Mucosa of descending colon (tissue), 3 donors: Measurements from ENCODE around the gene CACNB3. TPM values are rescaled to one million over a fixed set of nuclear protein-coding genes. Genes with fewer than 3 reads are reported as not detected.

Experiments
- ATAC-seq: fragments of 200-7000 bp; cut with Tn5 transposase; one replicate; pipeline ENCODE4 v1.9.1; 2020; ENCODE audit warnings: mild to moderate bottlenecking, moderate library complexity
- DNase-seq, 3 donors: peaks; one replicate each; pipeline ENCODE4 v3.0.0-alpha.2; 2020
- H3K36me3 ChIP-seq: fragments of 200-600 bp; one replicate; pipeline ENCODE4 v1.8.0; 2021; ENCODE audit warnings: low read depth, mild to moderate bottlenecking
- H3K4me1 ChIP-seq: fragments of 200-600 bp; one replicate; pipeline ENCODE4 v1.8.0; 2021; ENCODE audit warnings: low read depth, mild to moderate bottlenecking
- H3K4me3 ChIP-seq: fragments of 200-600 bp; one replicate; pipeline ENCODE4 v1.8.0; 2021; ENCODE audit warnings: mild to moderate bottlenecking
- H3K9me3 ChIP-seq: fragments of 200-600 bp; one replicate; pipeline ENCODE4 v1.8.0; 2021; ENCODE audit warnings: mild to moderate bottlenecking
- intact Hi-C, 2 donors: fragments of 100-400 bp; cut with DNase I in 1 of 2; cut with micrococcal nuclease in 1 of 2; formaldehyde crosslinking; loops; one replicate each; pipeline versions ENCODE4 v1.11.0 to v1.11.1; 2022; cut with DNase I, micrococcal nuclease
- total RNA-seq, 3 donors: library from RNA; stranded (reverse); fragmentation: NEBNext Ultra II Directional in 2 of 3; extraction: Animal tissue kit (Norgen Biotek cat#: 25700) in 2 of 3; gene quantifications; one replicate each; pipeline versions ENCODE4 v1.2.1 to v1.2.4, GENCODE V29; 2021 to 2023
- TF ChIP-seq, protein P1 (sequence below): fragments of 200-600 bp; IDR thresholded peaks from one replicate; pipeline ENCODE4 v1.8.0; 2022; ENCODE audit warnings: antibody characterized with exemption, mild to moderate bottlenecking
- donor health status: DM: no; HTN: no; CAD: no; lungs with moderate emphysema.
- donor health status: DM: no; HTN: no; CAD: no.
- donor health status: DM: no; HTN: yes; CAD: no.

The CACNB3 gene
- total RNA-seq, 3 donors from 2014 or later = 31.8 to 49.4 (median 45.1) TPM

DNA sequence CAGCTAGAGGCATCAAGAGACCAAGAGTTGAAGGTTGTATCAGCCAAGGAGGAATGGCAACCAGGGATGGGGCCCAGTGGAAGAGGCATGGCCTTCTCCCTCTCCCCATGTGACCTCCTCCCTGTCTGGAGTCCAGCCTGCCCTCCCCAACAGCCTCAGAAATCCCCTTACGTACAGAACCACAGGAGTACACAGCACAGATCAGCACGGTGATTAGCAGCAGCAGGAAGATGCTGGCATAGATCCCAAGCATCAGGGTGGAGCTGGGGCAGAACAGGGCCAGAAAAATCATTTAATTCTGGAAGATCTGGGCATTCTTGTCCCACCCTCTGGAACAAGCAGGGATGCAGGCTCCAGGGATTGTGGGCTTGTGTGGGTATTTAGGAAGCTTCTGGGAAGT lies 43.8 kb upstream of the CACNB3 start:
- Histone ChIP-seq H3K9me3 (no peaks in the 10 kb centered on the region), H3K4me3 (no peak overlapping the region), H3K4me1 (peaks cover 3% of the 10 kb centered on the region), H3K36me3 (peaks cover 11% of the 10 kb centered on the region)
- ATAC-seq (no peak), DNase-seq (no peak)
- intact Hi-C loops = no loop called here
- TF ChIP-seq, protein P1, sequence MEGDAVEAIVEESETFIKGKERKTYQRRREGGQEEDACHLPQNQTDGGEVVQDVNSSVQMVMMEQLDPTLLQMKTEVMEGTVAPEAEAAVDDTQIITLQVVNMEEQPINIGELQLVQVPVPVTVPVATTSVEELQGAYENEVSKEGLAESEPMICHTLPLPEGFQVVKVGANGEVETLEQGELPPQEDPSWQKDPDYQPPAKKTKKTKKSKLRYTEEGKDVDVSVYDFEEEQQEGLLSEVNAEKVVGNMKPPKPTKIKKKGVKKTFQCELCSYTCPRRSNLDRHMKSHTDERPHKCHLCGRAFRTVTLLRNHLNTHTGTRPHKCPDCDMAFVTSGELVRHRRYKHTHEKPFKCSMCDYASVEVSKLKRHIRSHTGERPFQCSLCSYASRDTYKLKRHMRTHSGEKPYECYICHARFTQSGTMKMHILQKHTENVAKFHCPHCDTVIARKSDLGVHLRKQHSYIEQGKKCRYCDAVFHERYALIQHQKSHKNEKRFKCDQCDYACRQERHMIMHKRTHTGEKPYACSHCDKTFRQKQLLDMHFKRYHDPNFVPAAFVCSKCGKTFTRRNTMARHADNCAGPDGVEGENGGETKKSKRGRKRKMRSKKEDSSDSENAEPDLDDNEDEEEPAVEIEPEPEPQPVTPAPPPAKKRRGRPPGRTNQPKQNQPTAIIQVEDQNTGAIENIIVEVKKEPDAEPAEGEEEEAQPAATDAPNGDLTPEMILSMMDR = no peak

DNA sequence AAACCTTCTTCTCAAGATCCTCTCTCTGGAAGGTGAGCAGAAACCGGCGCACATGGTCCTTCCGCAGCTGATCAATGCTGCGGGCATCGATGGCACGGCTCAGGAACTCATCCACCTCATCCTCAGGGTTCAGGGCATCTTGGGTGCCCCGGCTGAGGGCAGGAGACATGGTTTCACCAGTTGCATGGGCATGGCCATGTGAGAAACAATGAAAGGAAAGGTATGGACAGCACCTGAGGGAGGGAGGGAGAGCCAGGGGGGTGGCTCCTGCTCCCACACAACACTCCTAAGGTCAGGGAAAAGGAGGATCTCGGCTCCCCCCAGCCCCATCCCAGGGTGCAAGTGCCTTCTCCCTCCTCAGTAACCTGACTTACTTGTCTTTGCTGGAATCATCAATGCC lies 43.0 kb upstream of the CACNB3 start:
- no peak for ATAC-seq
- Histone ChIP-seq H3K4me3 (no peak overlapping the region), H3K4me1 (peaks cover 11% of the 10 kb centered on the region), H3K9me3 (no peaks in the 10 kb centered on the region), H3K36me3 (peaks cover 11% of the 10 kb centered on the region)
- intact Hi-C loops = no loop called here
- no peak for DNase-seq
- TF ChIP-seq, protein P1 = no peak

DNA sequence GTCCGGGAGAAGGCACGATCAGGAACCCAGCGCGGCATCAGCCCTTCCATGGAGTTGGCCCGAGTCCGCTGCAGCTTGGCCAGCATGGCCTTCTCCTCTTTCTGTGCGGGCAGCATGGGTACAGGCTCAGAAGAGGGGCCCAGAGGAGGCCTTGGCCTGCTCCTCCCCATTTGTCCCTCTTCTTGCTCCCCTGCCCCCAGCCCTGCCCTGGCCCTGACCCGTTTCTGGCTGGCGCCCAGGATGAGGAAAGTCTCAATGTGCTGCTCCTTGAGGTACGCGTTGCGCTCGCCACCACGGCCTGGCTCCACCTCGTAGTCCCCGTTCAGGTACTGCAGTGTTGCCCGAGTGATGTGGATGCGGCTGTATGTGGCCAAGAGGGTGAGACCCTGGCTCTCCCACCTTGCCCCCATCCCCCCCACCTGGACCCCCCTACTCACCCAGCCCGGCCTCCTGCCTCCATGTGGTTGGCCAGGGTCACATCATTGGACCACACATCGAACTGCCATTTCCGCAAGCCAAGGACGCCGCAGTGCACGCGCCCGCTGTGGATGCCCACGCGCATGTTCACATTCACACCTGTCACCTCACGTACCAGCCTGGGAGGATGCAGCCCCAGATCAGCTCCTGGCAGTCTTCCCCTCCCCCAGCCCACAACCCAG lies 42.2 kb upstream of the CACNB3 start:
- Histone ChIP-seq H3K36me3 (peaks cover 11% of the 10 kb centered on the region), H3K4me3 (no peak overlapping the region), H3K4me1 (peaks cover 19% of the 10 kb centered on the region), H3K9me3 (no peaks in the 10 kb centered on the region)
- TF ChIP-seq, protein P1 = no peak
- no peak for DNase-seq
- ATAC-seq = no peak
- intact Hi-C loops = no loop called here

DNA sequence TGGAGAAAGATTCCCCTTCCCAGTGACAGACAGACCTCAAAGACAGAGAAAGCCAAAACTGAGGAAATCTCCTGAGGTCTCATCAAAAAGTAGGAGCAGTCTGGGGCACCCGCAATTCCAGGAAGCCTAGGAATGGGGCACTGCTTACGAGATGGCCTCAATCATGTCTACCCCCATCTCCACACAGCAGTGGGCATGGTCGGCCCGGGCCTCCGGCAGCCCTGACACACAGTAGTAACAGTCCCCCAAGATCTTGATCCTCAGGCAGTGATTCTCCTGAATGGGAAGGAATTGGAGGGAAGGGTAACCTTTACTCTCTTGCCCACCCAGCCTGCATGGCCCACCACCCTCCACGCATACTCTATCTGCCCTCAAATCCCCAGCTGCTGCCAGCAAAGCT lies 41.3 kb upstream of the CACNB3 start:
- TF ChIP-seq, protein P1 = no peak
- ATAC-seq = no peak
- Histone ChIP-seq H3K36me3 (peaks cover 11% of the 10 kb centered on the region), H3K9me3 (no peaks in the 10 kb centered on the region), H3K4me3 (no peak overlapping the region), H3K4me1 (peaks cover 27% of the 10 kb centered on the region)
- DNase-seq = no peak
- intact Hi-C loops = no loop called here

DNA sequence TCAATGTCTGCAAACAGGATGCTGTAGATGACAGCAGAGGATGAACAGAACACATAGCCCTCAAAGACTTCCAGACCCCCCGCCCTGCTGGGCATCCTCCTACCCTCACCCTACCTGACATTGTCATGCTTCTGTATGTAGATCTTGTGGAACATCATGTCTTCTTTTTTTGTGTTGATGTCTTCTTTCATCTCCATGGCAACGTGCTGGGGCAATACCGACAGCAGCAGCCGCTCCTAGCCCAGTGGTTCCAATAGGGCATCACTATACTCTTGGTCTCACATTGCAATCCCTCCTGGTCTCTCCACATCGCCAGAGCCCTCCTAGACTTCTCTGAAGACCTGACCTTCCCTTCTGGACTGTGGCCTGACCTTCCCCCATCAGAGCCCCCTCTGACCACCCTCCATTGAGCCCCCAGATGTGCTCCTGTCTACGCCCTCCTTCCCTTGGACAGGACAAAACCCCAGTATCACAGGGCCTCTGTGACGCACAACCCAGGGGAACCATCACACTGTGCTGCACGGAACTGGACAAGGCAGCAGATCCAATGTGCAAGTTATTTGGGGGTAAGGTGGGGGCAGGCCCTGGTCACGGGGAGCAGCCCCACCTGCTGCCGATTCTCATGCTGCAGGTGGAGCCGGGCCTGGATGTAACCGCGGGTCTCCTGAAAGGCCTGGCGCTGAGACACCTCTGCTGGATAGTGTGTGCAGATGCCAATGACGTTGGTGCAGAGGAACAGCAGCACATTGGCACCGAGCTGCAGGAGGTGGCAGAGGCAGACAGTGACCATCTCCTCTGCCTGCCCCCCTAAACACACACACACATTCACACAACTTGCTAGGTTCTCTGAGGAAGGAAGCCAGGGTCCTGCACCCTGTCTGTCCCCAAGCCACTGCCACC lies 40.5 kb upstream of the CACNB3 start:
- H3K4me3 ChIP-seq = no peak overlapping the region
- peaks cover 11% of the 10 kb centered on the region for H3K36me3 ChIP-seq
- intact Hi-C loops = no loop called here
- H3K4me1 ChIP-seq = peaks cover 35% of the 10 kb centered on the region
- TF ChIP-seq, protein P1 = no peak
- no peaks in the 10 kb centered on the region for H3K9me3 ChIP-seq
- ATAC-seq (no peak), DNase-seq (no peak)
